Measurements from ENCODE around the gene PIGT. TPM values are rescaled to one million over a fixed set of nuclear protein-coding genes. Genes with fewer than 3 reads are reported as not detected.

The PIGT gene
- total RNA-seq, 4 donors from 2014 or later = 44.6 to 77.8 (median 51.8) TPM

- peak in 1 of 2 donors; percentile 35 for DNase-seq (ENCODE audit: low spot score in 2 of 2)
- H3K27me3 ChIP-seq = no peaks in the 10 kb centered on the region
- H3K27ac ChIP-seq = no peak overlapping the region
- no peaks in the 10 kb centered on the region for H3K9me3 ChIP-seq
- 98% methylated on average over 17 of the region's 17 CpGs for WGBS
- H3K4me3 ChIP-seq = no peak overlapping the region
- no peak for TF ChIP-seq EP300 (IDR thresholded peaks at IDR 0.05)
- no peak for TF ChIP-seq POLR2A (IDR thresholded peaks at IDR 0.05)
- no peak for TF ChIP-seq CTCF (IDR thresholded peaks at IDR 0.05)
- no peak for TF ChIP-seq POLR2AphosphoS5 (IDR thresholded peaks at IDR 0.05)
- peaks cover 6% of the 10 kb centered on the region for H3K4me1 ChIP-seq
- peaks cover 51% of the 10 kb centered on the region for H3K36me3 ChIP-seq
Observed at GRCh38 chr20:45425561-45425960, 9.6 kb downstream of the PIGT start.

GRCh38 chr20:45426320-45427016 lies 10.5 kb downstream of the PIGT start:
- WGBS = 67% methylated on average over 5 of the region's 5 CpGs
- DNase-seq (ENCODE audit: low spot score in 2 of 2) = peak in 1 of 2 donors; percentile 56
- TF ChIP-seq POLR2AphosphoS5 (IDR thresholded peaks at IDR 0.05) (no peak), POLR2A (IDR thresholded peaks at IDR 0.05) (no peak), CTCF (IDR thresholded peaks at IDR 0.05) (no peak), EP300 (IDR thresholded peaks at IDR 0.05) (no peak)
- Histone ChIP-seq H3K36me3 (peaks cover 42% of the 10 kb centered on the region), H3K4me3 (no peak overlapping the region), H3K4me1 (peaks cover 6% of the 10 kb centered on the region), H3K27me3 (no peaks in the 10 kb centered on the region), H3K9me3 (no peaks in the 10 kb centered on the region), H3K27ac (no peak overlapping the region)

GRCh38 chr20:45427236-45428149 lies 11.6 kb downstream of the PIGT start:
- TF ChIP-seq CTCF (IDR thresholded peaks at IDR 0.05) (no peak), POLR2AphosphoS5 (IDR thresholded peaks at IDR 0.05) (no peak), POLR2A (IDR thresholded peaks at IDR 0.05) (no peak), EP300 (IDR thresholded peaks at IDR 0.05) (no peak)
- Histone ChIP-seq H3K27ac (no peak overlapping the region), H3K4me3 (no peak overlapping the region), H3K9me3 (no peaks in the 10 kb centered on the region), H3K36me3 (peaks cover 32% of the 10 kb centered on the region), H3K27me3 (no peaks in the 10 kb centered on the region), H3K4me1 (peaks cover 6% of the 10 kb centered on the region)
- WGBS = 75% methylated on average over 13 of the region's 14 CpGs
- peak in 1 of 2 donors; percentile 49 for DNase-seq (ENCODE audit: low spot score in 2 of 2)

- Histone ChIP-seq H3K4me3 (no peak overlapping the region), H3K27ac (no peak overlapping the region), H3K9me3 (no peaks in the 10 kb centered on the region), H3K4me1 (peaks cover 6% of the 10 kb centered on the region), H3K27me3 (no peaks in the 10 kb centered on the region), H3K36me3 (peaks cover 16% of the 10 kb centered on the region)
- WGBS = 64% methylated on average over 2 of the region's 2 CpGs
- no peak for DNase-seq (ENCODE audit: low spot score in 2 of 2)
- no peak for TF ChIP-seq EP300 (IDR thresholded peaks at IDR 0.05)
- TF ChIP-seq POLR2A (IDR thresholded peaks at IDR 0.05) = no peak
- no peak for TF ChIP-seq CTCF (IDR thresholded peaks at IDR 0.05)
Observed at GRCh38 chr20:45429618-45430017, 13.7 kb downstream of the PIGT start.

DNA sequence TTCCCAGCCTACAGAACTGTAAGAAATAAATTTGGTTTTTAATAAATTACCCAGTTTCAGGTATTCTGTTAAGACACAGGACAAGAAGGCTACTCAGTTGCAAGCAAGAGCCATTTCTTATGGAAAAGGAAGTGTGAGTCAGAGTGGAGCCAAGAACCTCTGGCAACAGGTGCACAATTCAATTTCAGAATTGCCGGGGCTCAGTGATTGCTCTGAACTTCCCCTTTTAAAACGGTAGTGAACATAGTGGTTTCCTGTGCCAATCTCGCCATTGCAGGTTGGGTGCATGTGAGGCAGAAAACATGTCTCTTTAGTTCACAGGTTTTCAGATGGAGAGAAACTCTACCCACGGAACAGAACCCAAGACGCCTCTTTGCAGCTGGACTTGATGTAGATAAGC lies 16.4 kb downstream of the PIGT start:
- Histone ChIP-seq H3K36me3 (no peaks in the 10 kb centered on the region), H3K4me3 (no peak overlapping the region), H3K4me1 (peaks cover 7% of the 10 kb centered on the region), H3K9me3 (no peaks in the 10 kb centered on the region), H3K27me3 (no peaks in the 10 kb centered on the region), H3K27ac (no peak overlapping the region)
- no peak for DNase-seq (ENCODE audit: low spot score in 2 of 2)
- WGBS = 72% methylated on average over 5 of the region's 5 CpGs
- no peak for TF ChIP-seq POLR2AphosphoS5 (IDR thresholded peaks at IDR 0.05)
- no peak for TF ChIP-seq POLR2A (IDR thresholded peaks at IDR 0.05)
- TF ChIP-seq CTCF (IDR thresholded peaks at IDR 0.05) = no peak
- no peak for TF ChIP-seq EP300 (IDR thresholded peaks at IDR 0.05)
